ENCODE results near the gene PRDM16.

GRCh38 chr1:3368711-3369445, 299.9 kb downstream of the PRDM16 start:
- TF ChIP-seq CTCF (IDR thresholded peaks at IDR 0.05; ENCODE audit: insufficient read depth, low read depth, low read length) (no peak), EZH2 (IDR thresholded peaks at IDR 0.05; ENCODE audit: insufficient read depth, low read length) (no peak)

All from astrocyte (in vitro differentiated cells and primary cell).